HG03135 (cell line): ENCODE results near the gene DIP2C.

ENCODE experiments used
- ATAC-seq: cut with Tn5 transposase; IDR thresholded peaks from one replicate; pipeline ENCODE4 v1.9.1; 2021; ENCODE audit warnings: mild to moderate bottlenecking, moderate library complexity; ENCODE audit not compliant: unreplicated experiment

The DIP2C gene

DNA sequence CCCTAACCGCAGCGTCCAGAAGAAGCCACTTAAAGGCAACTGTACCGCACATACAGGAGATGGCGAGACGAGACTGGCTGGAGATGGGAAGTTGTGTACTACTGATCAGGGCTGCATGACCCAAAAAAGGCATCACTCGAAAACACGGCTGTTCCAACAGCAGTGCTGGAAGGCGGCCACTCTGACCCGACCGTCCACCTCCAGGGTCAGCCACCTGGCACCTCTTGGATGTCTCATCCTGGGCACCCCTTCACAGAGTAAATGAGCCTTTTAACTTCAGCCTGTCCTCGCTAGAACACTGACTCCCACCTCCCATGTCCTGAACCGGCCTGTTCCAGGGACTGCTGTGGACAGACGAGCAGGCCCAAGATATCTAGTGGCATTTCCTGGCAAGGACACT lies 180.7 kb downstream of the DIP2C start:
- ATAC-seq = no peak

DNA sequence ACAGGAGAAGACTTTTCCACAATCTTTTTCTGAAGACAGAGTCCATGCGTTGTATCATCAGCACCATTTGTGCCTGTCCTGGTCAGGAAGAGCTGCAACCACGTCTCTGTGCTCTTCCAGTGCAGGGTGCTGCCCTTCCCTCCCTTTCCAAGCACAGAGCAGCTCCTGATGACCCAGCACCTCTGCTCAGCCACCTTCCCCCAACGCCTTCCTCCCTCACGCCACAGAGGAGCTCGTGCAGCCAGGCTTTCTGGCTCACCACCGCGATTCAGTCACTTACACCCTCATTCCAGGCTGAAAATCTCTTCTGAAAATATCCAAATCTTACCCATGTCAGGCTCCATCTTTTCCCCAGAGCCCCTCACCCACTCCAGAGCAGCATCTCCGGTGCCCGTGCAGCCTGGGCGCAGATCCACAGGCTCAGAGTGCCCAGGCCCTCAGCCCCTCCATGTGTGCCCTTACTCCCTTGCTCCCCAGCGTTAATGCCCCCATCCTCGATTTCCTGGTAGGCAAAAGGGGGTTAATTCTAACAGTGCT lies 181.5 kb downstream of the DIP2C start:
- no peak for ATAC-seq

DNA sequence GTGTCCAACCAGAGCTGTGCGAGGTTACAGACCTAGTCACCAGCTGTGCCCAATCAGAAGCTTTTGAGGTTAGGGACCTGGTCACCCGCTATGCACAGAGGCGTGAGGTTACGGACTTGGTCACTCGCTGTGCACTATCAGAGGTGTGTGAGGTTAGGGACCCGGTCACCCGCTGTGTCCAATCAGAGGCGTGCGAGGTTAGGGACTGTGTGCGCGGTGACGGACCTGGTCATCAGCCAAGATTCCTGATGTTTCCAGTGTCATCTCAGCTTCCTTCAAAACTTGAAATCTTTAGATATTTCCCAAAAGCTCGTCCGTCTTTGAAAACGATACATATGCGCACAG lies 182.1 kb downstream of the DIP2C start:
- no peak for ATAC-seq

DNA sequence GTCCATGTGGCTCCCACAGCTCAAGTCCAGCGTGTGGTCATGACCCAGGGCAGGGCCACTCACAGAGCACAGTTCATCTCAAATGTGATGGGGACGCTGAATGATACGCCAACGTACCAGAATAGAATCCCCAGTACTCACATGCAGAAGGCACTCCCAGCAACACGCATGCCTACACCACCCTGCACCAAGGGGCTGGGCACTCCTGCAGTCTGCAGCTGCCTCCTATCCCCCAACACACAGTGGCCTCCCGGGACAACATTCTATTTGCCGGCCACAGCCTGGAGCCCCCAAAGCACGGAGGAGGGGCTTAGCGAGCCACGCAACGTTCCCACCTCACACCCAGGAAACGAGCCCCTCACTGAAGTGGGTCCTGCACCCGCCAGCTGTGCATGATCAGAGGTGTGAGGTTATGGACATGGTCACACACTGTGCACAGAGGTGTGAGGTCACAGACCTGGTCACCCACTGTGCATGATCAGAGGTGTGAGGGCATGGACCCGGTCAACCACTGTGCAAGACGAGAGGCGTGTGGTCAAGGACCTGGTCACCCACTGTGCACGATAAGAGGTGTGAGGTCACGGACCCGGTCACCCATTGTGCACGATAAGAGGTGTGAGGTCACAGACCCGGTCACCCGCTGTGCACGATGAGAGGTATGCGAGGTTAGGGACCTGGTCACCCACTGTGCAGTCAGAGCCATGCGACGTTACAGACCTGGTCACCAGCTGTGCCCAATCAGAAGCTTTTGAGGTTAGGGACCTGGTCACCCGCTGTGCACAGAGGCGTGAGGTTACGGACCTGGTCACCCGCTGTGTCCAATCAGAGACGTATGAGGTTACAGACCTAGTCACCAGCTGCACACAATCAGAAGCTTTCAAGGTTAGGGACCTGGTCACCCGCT lies 182.8 kb downstream of the DIP2C start:
- ATAC-seq = no peak

DNA sequence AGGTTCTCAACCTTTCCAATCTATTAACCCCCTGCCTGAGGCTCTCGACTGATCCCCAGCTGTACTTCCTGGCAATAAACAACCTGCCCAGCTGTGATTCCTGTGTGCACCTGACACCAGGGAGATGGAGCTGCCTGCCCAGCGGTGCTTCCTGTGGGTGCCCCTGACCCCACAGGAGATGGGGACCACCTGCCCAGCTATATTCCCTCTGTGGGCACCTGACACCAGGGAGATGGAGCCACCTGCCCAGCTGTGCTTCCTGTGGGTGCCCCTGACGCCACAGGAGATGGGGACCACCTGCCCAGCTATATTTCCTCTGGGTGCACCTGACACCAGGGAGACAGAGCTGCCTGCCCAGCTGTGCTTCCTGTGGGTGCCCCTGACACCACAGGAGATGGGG lies 184.0 kb downstream of the DIP2C start:
- ATAC-seq = no peak

DNA sequence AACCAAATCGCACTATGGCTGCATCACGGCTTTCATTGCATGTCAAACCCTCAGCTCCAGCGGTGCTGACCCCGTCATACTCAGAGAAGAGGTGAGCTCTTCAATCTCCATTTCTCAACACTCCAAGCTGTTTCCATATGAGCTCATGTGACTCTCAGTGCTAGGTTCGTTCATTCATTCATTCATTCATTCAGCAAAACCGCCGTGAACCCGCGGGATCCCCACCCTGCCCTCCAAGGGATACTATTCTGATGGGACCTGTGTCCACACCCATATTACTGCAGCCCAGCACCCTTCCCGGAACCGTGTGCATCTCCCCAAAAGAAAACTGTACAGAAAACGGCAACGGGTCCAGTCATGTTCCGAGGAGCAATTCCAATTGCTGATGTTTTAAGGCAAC lies 184.7 kb downstream of the DIP2C start:
- no peak for ATAC-seq

DNA sequence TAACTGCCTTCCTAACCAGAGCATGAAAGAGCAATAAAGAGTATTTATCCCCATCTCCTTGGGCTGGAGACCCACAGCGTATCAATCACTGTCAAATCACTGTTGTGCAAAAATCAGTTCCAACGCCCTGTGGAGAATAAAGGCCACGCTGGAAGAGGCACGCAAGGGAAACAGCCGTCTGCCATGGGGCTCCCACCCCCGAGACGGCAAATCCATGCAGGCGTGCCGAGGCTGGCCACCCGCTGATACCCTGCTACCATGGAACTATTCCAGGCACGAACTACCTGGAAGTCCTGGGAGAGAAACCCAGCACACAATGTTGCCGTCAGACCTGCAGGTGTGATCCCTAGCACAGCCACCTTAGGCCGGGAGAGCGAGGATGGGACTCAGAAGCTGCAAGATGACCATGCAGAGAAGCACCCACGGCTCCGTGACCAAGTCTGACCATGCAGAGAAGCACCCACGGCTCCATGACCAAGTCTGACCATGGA lies 185.3 kb downstream of the DIP2C start:
- no peak for ATAC-seq

DNA sequence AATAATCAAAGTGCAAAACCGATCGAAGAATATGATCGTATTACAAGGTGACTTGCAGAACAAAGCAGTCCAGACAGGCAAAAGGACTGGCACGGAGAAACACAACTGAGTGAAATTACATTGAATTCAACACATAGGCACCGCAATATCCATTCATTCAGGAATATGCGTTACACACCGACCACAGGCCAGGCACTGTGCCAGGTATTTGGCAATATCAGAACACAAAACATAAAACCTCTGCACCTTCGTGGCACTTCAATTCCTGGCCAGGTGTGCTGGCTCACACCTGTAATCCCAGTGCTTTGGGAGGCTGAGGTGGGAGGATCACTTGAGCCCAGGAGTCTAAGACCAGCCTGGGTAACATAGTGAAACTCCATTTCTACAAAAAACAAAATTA lies 187.9 kb downstream of the DIP2C start:
- ATAC-seq = no peak

DNA sequence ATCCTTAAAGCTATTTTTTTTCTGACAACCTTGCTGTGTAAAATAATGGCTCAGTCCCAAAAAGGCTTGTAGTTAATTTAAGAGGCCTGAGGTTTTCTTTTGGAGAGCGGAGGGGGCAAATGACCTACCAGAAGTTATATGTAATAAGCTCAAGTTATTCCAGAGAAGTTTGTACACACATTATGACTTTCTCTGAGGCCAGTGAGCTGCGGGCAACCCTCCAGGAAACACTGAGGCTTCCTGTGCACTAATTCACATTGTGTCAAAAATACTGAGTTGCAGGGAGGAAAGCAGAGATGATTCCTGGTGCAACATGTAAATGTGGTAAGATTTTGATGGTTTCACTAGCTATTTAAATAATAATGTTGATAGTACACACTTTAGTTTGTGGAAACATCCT lies 188.6 kb downstream of the DIP2C start:
- ATAC-seq = no peak

DNA sequence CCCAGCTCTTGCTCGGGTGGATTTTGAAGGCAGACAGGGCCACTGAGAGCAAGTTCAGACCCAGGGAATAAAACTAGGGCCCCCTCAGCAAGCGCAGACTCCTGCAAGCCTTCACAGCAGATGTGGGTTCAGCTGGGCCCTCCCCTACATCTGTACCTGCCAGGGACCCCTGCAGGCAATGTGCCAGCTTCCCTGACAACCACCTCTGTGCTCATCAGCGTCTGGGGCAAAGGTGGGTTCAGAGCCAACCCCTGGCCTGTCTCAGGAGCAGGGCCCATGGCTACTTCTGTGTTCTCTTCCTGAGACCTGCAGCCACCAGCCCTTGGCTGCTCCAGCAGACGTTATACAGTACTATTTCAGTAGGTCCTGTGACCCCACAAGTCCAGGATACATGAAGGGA lies 189.5 kb downstream of the DIP2C start:
- ATAC-seq = no peak

DNA sequence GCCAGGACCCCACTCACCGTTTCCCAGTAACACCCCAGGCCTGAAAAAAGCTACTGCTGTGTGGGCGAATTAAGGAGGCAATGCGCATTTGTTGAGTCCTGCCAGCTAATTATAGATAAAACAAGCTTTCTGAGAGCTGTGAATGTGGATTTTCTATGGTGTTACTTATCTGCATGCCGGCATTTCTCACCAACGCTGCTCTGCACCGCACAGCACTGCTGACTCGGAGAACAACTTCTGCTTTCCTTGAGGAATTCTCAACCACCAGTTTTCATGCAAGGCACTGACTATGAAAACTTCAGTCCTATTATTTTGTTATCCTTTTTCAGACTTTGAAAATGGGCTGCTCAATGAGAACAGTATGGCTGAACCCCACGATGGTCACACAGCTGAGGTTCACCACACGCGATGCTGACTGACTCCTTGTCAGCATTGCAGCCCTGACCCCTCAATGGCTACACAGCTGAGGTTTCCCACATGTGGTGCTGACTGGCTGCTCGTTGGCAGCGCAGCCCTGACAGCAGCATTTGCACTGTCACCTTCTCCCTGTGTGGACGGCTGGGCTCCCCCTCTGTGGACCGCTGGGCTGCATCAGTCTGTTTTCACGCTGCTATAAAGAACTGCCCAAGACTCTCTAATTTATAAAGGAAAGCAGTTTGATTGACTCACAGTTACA lies 190.6 kb downstream of the DIP2C start:
- ATAC-seq = no peak

DNA sequence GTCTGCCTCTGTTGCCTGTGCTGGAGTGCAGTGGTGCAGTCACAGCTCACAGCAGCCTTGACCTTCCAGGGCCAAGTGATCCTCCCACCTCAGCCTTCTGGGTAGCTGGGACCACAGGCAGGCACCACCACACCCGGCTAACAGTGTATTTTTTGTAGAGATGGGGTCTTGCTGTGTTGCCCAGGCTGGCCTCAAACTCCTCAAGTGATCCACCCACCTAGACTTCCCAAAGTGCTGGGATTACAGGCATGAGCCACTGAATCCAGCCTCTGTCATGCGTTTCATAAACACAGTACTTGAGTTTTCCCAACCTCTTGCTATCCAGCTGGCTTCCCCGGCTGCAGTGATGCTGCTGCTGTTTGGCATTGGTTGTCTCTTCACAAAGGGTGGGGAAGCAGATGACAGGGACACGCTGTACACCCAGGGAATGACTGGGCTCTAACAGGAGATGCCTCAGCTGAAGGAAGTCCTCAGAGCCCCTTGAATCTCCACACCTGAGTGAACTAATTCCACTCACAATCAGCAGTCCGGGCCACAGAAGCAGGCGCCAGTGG lies 191.5 kb downstream of the DIP2C start:
- ATAC-seq = no peak

DNA sequence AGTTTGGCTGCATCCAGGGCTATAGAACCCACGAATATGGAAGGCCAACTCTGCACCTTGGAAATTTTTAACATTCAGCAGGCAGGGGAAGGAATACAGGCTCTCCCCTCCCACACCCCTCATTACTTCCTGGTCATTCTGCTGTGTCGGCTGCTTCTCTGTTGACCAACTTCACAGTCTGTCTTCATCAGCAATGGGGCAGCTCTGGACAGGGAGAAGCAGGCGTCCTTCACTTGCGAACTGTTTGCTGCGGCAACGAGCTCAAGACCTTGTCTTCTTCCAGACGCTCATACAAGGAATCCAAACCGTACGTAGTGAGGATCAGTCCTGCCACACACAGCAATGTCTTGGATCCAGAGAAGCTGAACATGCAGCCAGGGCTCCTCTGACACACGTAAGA lies 192.2 kb downstream of the DIP2C start:
- no peak for ATAC-seq

DNA sequence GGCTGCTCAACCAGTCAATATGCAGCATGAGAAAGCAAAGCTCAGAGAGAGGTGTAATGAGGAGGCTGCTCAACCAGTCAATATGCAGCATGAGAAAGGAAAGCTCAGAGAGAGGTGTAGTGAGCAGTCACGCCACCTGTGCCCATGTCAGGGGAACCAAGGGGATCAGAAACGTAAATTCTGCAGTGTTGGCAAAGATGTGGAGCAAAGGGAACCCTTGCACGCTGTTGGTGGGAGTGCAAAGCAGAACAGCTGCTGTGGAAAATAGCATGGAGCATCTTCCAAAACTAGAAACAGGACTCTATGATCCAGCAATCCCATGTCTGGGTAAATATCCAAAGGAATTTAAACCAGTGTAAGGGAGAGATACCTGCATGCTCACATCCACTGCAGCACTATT lies 194.9 kb downstream of the DIP2C start:
- ATAC-seq = no peak

DNA sequence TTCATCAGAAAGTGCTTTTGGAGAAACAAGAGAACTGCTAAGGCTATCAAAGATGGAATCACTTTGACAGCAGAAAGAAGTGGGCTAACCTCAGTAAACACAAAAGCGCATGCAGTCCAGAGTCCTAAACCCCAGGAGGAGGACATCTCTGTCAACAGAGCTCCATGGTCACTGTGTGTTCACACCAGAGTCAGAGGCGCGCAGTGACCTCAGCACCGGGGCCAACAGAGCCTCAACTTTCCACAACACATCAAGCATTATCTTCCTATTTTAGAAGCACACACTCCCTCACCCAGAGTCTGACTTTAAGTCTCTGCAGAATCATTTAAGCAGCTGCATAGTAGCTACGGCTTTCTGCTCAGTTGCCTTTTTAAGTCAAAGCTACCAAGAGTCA lies 195.3 kb downstream of the DIP2C start:
- no peak for ATAC-seq

DNA sequence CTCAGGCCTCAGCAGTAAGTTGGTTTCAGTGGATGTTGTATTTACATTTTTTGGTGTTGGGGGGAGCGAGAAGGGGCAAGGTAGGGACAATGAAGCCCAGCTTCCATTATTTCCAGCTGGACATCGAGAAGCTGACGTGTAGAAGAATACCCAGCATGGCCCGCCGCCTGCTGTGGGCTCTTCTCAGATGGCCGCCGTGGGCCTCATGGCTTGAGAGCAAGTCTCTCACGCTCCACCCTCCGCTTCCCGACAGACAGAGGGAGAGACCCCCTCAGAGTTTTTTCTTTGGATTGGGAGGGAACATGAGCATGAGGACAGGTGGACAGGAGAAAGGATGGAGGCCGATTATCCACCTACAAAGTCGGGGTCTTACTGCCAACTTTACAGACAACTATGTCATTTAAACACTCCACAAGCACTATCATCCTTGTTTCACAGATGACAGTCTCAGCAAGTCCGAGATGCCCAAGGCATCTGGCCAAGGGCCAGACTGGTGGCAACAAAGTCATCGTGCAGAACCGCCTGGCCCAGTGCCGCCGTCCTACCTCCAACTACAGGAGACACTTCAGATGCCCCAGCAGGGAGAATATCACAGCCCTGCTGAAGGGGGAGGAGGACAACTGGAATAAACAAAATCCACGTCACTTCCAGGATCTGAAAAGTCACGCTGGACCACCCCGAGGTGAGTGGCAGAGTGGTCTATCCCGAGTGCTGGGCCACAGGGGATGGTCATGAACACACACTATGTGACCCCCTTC lies 195.9 kb downstream of the DIP2C start:
- ATAC-seq = no peak

DNA sequence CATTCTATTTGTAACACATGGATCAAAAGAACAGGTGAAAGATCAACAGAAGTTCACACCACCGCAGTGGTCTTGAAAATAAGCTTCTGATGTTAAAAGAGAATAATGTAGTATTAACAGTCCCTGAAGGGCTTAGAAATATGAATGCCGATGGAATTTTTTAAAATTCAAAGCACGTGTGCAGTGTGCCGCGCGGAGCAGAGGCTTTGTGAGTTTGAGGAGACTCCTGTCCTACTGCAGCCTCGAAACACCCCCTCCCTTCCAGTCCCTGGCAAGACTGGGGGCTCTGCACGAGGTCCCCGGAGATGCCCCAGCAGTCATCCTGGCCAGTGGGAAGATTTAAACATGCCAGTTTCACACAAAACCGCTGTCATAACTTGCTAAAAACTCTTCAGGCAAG lies 196.6 kb downstream of the DIP2C start:
- ATAC-seq = no peak

DNA sequence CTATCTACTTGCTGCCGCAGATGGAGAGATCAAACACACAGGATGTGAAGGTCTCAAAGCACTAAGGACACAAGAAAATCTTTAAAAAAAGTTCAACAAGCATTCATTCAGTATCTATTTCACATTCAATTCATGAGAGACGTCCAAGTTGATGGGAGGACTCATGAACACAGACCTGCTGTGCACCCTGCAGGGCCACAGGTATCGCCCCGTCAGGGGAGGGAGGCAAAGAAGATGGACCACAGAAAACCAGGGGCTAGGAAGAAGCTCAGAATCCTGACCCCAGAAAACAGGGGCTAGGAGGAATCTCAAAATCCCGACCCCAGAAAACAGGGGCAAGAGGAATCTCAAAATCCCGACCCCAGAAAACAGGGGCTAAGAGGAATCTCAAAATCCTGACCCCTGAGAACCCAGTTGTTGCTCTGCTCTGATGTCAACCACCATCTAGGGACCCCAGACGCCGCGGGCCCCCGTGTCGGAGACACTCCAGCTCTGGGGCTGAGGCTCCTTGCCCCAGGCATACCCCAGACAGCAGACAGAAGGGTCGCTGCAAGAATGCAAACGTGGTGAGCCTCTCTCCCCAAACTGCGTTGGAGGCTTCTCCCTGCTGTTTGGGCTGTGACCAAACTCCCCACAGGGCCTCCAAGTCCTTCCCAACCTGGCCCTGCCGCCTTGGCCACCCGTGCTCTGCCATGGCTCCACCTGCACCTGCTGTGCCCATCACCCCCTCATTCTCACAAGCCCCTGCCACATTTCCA lies 197.6 kb downstream of the DIP2C start:
- ATAC-seq = no peak

DNA sequence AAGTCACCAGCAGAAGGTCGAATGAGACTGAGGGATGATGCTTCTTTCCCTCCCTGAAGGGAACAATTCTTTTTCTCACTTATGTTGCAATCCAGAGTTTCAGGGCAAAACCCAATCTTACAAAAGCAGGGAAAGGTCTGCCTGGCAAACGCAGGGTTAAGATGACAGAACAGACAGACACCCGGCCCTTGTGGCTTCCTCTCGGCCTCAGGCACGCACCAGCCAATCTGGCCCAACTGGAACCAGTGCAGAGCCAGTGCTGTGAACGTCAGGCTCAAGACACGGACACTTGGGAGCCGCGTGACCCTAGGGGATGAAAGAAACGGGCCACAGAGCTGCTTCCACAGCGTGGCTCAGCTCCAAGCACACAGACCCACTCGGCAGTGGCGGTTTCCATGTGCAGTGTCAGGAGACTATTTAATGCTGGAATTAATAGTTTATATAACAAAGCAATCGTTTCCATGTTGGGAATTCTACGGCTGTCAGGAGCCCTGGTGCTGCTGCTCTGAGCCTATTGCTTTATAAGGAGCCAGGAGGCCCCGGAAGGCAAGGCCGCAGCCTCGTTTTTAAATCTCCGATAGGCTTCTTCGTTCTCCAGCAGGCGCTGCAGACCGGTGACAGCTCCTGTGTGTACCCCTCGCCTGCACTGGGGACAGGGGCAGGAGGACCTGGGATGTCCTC lies 198.4 kb downstream of the DIP2C start:
- no peak for ATAC-seq

DNA sequence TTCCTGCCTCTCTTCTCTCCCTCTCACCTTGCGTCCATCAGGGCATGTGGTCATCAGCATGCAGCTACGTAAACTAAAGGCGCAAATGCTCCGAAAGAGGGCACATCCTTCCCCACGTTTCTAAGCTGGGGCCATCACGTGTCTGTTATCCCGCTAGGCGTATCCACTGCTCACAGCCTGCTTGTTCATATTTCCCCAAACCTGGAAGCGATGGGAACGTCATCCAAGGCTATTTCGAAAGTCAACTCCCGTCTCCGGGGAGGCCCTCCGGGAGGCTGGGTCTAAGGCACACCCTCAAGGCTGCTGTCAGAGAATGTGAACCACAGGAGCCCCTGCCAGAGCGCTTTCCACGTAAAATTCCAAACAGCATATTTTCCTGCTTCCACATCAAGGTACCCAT lies 199.2 kb downstream of the DIP2C start:
- ATAC-seq = no peak
